Type B pancreatic cell (in vitro differentiated cells): ENCODE measurements around the gene TRABD2A. TPM values are rescaled to one million over a fixed set of nuclear protein-coding genes. Genes with fewer than 3 reads are reported as not detected.

Experiments
- DNase-seq: peaks from one replicate; pipeline ENCODE4 v3.0.0; 2021; ENCODE audit warnings: mixed read lengths; ENCODE audit not compliant: unreplicated experiment; ENCODE audit errors: extremely low spot score
- H3K27ac Mint-ChIP-seq: 2 replicates; pipeline ENCODE4 v1.8.0; 2021; ENCODE audit warnings: mild to moderate bottlenecking, mixed read lengths
- H3K27me3 Mint-ChIP-seq: 2 replicates; pipeline ENCODE4 v1.8.0; 2021; ENCODE audit warnings: mixed read lengths
- H3K36me3 Mint-ChIP-seq: 2 replicates; pipeline ENCODE4 v1.8.0; 2021; ENCODE audit warnings: mixed read lengths
- H3K4me1 Mint-ChIP-seq: one replicate; pipeline ENCODE4 v1.8.0; 2021; ENCODE audit warnings: mixed read lengths; ENCODE audit not compliant: unreplicated experiment
- H3K4me3 Mint-ChIP-seq: 2 replicates; pipeline ENCODE4 v1.8.0; 2021; ENCODE audit warnings: mild to moderate bottlenecking, mixed read lengths
- H3K9me3 Mint-ChIP-seq: 2 replicates; pipeline ENCODE4 v1.8.0; 2021; ENCODE audit warnings: mixed read lengths
- CTCF ChIP-seq: fragments of 200-600 bp; sonication (generic); conservative IDR thresholded peaks from 2 replicates; pipeline ENCODE4 v1.5.0; 2021; ENCODE audit warnings: antibody characterized with exemption, mild to moderate bottlenecking
- total RNA-seq: library from RNA; stranded (reverse); gene quantifications from 2 replicates; pipeline ENCODE4 v1.2.1, GENCODE V29; 2021; ENCODE audit warnings: low replicate concordance

The TRABD2A gene
- total RNA-seq, 1 donor from 2014 or later, result 3.3 TPM

DNA sequence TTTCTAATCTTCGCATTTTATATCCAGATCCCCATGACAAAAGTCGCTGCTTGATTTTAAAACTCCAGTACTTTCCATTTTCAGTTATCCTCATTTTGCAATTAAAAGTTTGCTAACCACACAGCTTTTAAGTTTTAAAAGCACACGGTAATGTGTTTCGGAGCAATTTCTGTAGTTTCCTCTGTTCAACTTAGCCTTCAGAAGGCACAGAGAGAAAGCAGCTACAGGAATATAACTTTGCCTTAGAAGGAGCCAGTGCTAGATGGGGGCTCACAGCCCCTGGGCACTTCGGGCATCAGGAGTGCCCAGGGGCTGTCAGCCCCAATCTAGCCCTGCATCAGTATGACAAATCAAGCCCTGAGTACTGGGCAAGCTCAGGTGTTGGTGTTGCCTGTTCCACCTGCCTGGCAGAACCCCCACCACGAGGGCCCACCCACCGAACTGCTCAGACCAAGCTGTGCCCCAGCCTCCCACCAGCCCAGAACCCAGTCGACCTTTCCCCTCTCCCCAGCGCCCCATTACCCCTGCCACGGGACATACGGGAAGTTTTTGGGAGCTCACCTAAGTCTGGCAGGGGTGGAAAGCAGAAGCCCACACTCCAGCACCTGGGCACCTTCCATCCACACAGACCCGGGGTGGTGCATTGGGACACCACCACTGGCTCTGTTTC, 47.3 kb downstream of the TRABD2A start:
- H3K27ac Mint-ChIP-seq, result no peak overlapping the region
- no peak for DNase-seq
- H3K4me1 Mint-ChIP-seq, result no peaks in the 10 kb centered on the region
- no peak overlapping the region for H3K4me3 Mint-ChIP-seq
- no peaks in the 10 kb centered on the region for H3K36me3 Mint-ChIP-seq
- H3K27me3 Mint-ChIP-seq, result no peaks in the 10 kb centered on the region
- H3K9me3 Mint-ChIP-seq, result no peaks in the 10 kb centered on the region
- TF ChIP-seq CTCF, result no peak

DNA sequence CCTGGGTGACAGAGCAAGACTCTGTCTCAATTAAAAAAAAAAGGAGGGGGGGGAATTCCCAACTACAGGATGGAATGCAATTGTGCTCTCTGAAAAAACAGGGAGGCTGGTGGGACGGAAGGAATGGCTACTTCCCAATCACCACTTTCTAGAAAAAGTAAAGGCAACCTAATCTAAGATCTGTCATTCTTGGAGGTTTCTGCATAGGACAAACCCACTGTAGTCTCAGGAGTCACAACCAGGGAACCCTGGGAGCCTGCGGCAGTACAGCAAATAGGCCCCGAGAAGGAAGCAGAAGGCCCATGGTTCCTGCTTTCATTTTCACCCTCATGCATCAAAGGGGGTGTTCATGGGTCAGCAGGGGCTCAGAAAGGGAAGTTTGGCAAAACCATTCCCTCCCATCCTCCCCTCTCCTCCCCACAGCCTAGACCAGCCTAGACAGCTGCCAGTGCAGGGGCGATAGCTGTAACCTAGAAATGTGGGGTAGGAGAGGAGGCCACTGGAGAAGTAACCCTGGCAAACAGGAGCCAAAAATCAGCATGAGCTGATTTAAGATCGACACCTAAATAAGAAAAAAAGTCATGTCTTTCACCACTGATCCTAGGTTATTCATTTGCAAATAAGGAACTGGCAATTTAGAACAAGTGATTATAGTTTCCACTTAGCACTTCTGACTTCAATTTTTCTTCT, 48.0 kb downstream of the TRABD2A start:
- H3K27ac Mint-ChIP-seq, result no peak overlapping the region
- H3K27me3 Mint-ChIP-seq, result no peaks in the 10 kb centered on the region
- H3K4me1 Mint-ChIP-seq, result no peaks in the 10 kb centered on the region
- no peaks in the 10 kb centered on the region for H3K9me3 Mint-ChIP-seq
- no peak for DNase-seq
- H3K36me3 Mint-ChIP-seq, result no peaks in the 10 kb centered on the region
- H3K4me3 Mint-ChIP-seq, result no peak overlapping the region
- TF ChIP-seq CTCF, result no peak

DNA sequence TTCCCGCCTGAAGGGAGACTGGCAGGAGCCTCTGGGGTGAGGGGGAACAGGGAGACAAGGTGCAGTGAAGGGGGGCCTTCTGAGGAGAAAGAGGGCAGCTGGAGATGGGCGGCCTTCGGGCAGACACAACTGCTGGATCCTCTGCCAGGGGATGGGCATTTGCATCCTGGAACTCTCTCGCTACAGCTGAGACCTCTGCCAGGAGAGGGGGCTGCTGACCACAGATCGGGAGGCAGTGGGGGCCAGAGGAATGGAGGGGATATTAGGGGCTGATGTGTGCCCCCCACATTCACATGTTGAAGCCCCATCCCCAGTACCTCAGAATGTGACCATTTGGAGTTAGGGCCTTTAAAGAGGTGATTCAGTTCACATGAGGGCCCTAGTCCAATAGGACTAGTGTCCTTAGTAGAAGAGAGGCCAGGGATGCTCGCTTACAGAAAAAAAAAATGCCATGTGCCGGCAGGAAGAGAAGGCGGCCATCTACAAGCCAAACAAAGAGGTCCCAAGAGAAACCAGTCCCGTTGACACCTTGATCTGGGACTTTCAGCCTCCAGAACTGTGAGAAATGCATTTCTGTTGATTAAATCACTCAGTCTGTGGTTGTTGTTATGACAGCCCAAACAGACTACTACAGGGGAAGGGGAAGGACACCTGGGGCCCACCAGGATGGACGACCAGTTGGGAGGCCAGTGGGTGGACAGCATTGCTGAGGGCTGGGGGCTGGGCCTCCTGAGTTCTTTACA, 50.0 kb downstream of the TRABD2A start:
- Mint-ChIP-seq H3K4me3 (no peak overlapping the region), H3K9me3 (no peaks in the 10 kb centered on the region), H3K4me1 (no peaks in the 10 kb centered on the region), H3K27me3 (no peaks in the 10 kb centered on the region), H3K27ac (no peak overlapping the region), H3K36me3 (no peaks in the 10 kb centered on the region)
- TF ChIP-seq CTCF, result no peak
- no peak for DNase-seq

DNA sequence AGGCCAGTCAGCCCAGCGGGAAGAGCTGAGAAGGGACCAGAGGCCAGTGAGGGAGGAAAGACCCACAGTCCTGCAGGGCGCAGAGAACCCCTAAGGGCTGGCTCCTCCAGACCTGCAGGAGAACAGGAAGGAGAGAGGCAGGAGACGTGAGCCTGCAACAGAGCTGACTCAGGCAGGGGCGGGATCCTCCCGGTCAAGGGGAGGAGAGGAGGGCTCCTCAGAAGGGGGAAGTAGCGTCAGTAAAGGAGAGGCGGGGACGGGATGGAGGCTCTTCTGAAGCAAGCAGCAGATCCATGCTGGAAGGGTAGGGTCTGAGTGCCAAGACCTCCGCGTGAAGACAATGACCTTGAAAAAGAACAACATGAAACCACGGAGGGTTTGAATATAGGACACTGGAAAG, 50.8 kb downstream of the TRABD2A start:
- Mint-ChIP-seq H3K4me1 (no peaks in the 10 kb centered on the region), H3K27ac (no peak overlapping the region), H3K27me3 (no peaks in the 10 kb centered on the region), H3K4me3 (no peak overlapping the region), H3K9me3 (no peaks in the 10 kb centered on the region), H3K36me3 (no peaks in the 10 kb centered on the region)
- TF ChIP-seq CTCF, result no peak
- no peak for DNase-seq

DNA sequence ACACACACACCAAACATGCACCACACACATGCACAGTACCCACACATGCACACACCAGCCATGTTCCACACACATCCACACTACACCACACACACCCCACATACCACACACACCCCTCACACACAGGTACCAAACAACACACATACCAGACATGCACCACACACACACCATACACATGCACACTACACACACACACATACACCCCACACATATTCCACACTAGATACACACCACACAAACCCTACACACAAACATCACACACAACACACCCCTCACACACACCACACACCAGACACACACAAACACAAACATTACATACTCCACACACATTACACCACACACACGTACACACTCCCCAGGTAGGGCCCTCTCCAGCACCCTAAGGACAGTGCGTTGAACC, 51.2 kb downstream of the TRABD2A start:
- Mint-ChIP-seq H3K9me3 (no peaks in the 10 kb centered on the region), H3K27ac (no peak overlapping the region)

More for the DNA sequence above, 51.2 kb downstream of the TRABD2A start:
- no peak for TF ChIP-seq CTCF
- H3K4me1 Mint-ChIP-seq, result no peaks in the 10 kb centered on the region
- no peaks in the 10 kb centered on the region for H3K36me3 Mint-ChIP-seq
- no peak overlapping the region for H3K4me3 Mint-ChIP-seq
- DNase-seq, result no peak
- H3K27me3 Mint-ChIP-seq, result no peaks in the 10 kb centered on the region
